ENCODE measurements around the gene TGFBI.

- peak; percentile 27 for TF ChIP-seq CTCF (IDR thresholded peaks at IDR 0.05)
- peak; percentile 58 for TF ChIP-seq EZH2phosphoT487 (IDR thresholded peaks at IDR 0.05)
- TF ChIP-seq EZH2 (IDR thresholded peaks at IDR 0.05) = peak; percentile 70
These were observed at the start of gene TGFBI for GRCh38 chr5:136028782-136029742.
